Esophagus muscularis mucosa (tissue), 3 donors: Measurements from ENCODE around the gene GMEB2.

Experiments used
- CTCF ChIP-seq, 3 experiments: fragments of 200-600 bp in 2 of 3; fragments of 450-650 bp in 1 of 3; sonication (generic) in 2 of 3; IDR thresholded peaks; one replicate each; pipeline ENCODE4 v1.5.1; 2017 to 2019; ENCODE audit warnings: antibody characterized with exemption in 3 of 3, mild to moderate bottlenecking in 2 of 3, moderate library complexity in 1 of 3
- POLR2A ChIP-seq: fragments of 450-650 bp; IDR thresholded peaks from one replicate; pipeline ENCODE4 v1.6.1; 2017; ENCODE audit warnings: antibody characterized with exemption, moderate library complexity, mild to moderate bottlenecking, low read depth
- POLR2AphosphoS5 ChIP-seq, 2 donors: sonication (generic); formaldehyde crosslinking; IDR thresholded peaks; one replicate each; pipeline ENCODE4 v1.6.1; 2017; ENCODE audit warnings: antibody characterized with exemption in 2 of 2

- TF ChIP-seq CTCF (IDR thresholded peaks at IDR 0.05) (no peak), POLR2A (no peak), POLR2AphosphoS5 (IDR thresholded peaks at IDR 0.05) (no peak)
Measured at GRCh38 chr20:63544241-63544957, 82.5 kb downstream of the GMEB2 start.
